Hematopoietic multipotent progenitor cell (in vitro differentiated cells): ENCODE results near the gene ACSL3. TPM values are rescaled to one million over a fixed set of nuclear protein-coding genes. Genes with fewer than 3 reads are reported as not detected.
"Not testable (repeated sequence)": the region's sequence is repeated elsewhere in the genome, so short reads cannot be mapped to it uniquely, and the experiment has no call there.

Source experiments
- DNase-seq, 3 donors: peaks; one replicate each; pipeline ENCODE4 v3.0.0-alpha.2; 2011 to 2015; ENCODE audit warnings: low read depth in 2 of 3, low spot score in 2 of 3
- total RNA-seq: library from RNA; depleted of rRNA; stranded (reverse); fragments of >200 nt; gene quantifications from one replicate; pipeline ENCODE4 v1.2.3, GENCODE V29; 2012

The ACSL3 gene
- 18.9 TPM for total RNA-seq

GRCh38 chr2:222860740-222861410 lies at the start of gene ACSL3:
Gene ACSL3 (plus strand): TSS chr2:222861036. CDS start chr2:222908773, 47,737 bp downstream.
- DNase-seq: peak; percentile 70 to 94 (median 91)

- no peak for DNase-seq
Measured at GRCh38 chr2:222811828-222812227, 49.0 kb upstream of the ACSL3 start.

DNA sequence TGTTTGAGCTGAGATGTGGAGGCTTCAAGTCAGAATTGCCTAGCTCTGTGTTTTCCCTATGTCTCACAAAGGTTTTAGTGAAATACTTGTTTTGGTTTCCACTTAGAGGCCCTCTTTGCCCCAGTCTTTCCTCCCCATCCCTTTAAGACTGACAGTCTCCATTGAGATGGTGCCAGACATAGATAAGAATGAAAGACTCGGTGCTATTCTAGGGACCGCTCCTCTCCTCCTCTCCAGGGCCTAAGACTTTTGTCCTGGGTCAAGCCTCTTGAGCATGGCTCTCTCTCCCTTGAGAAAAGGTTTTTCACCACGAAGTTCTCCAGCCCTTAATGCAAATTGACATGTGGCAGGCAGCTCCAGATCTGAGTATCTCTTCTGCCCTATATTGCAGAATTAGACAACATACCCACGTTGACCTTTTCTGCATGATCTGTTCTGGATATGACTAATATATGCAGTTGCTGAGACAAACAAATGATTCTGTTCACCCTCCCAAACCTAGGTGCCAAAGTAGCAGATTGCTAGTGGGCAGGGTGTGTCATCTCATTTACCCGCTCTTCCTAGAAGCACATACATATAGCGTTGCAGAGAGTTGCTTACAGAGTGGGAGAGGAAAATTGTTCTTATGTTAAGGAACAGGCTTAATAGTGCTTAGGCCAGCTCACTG lies 47.5 kb upstream of the ACSL3 start:
- DNase-seq: no peak

- DNase-seq: no peak
Measured at GRCh38 chr2:222819722-222820333, 41.0 kb upstream of the ACSL3 start.

DNA sequence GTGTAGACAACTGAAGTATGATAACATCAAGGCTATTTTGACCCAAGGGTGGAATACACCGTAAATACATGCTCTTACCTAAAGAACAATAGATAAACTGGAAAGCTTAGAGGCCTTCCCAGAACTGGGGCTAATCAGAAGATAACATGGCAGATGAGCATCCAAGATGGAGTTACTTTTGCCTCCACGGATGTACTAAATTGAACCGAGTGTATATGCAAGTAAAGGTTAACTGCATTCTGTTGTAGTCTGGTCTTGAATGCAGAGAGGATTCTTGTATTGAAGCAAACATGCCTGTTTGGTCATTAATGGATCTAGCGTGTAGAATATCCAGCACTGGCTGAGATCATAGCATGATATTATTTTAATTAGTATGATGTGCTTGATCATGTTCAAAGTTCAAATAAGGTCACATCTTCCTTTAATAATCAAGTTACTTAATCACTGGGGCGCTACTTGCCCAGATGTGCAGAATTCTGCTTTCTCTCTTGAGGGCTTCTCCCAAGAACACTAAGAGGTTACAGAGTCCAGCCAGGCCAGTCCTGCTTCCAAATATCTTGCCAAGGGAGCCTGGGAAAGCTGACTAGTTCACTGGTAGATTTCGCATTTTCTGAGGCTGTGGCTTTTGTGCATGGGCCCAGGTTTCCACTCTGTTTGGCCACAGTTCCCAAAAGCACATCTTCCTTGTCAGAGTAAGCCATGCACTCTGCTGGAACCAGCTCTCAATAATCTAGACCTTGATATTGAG lies 37.5 kb upstream of the ACSL3 start:
- DNase-seq: no peak

GRCh38 chr2:222825031-222825430 lies 35.8 kb upstream of the ACSL3 start:
- DNase-seq: no peak

DNA sequence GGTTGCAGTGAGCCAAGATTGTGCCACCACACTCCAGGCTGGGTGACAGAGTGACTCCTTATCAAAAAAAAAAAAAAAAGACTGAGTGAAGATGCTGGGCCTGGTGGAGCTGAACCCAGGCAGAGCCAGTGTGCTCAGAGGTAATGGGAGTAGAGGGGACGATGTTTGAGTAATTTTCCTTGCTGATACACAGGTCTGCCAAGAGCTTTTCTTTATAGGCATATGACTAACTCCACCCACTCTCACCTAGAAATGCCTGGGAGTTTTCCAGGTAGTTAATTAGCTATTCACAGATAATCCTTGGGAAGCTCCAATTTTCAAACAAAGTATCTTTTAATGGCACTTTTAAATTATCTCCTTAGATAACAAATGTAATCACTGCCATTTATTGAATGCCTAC lies 33.4 kb upstream of the ACSL3 start:
- no peak for DNase-seq

- DNase-seq: no peak
Measured at GRCh38 chr2:222828572-222828971, 32.3 kb upstream of the ACSL3 start.

- no peak for DNase-seq
Measured at GRCh38 chr2:222830164-222830563, 30.7 kb upstream of the ACSL3 start.

GRCh38 chr2:222833410-222833809 lies 27.4 kb upstream of the ACSL3 start:
- no peak for DNase-seq

DNA sequence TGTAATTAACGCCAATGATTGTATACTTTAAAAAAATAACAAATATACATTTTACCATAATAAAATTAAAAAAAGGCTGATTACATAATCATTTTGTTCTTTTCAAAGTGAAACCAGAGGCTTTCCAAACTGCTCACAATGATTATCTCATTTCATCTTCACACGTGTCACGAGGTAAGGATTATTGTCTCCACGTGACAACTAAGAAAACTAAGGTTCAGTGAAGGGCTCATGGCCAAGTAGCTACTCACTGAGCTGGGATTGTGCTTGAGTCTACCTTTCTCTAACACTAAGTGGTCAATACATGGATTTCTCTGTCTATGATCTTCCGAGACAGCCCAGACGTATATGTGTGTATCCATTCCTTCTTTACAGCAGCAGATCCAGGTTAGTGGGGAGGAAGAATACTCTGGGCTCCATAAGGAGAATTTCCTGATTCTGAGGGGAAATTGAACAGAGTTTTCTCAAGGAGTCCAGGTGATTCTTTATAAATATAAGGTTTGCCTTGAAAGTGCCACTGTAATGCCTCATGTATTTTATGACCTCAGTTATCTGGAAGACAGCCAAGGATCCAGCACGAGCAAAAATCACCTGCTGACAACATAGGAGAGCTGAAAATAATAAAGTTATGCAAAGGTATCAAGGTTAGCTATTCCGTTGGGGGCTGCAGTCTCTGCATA lies 25.6 kb upstream of the ACSL3 start:
- DNase-seq: no peak

DNA sequence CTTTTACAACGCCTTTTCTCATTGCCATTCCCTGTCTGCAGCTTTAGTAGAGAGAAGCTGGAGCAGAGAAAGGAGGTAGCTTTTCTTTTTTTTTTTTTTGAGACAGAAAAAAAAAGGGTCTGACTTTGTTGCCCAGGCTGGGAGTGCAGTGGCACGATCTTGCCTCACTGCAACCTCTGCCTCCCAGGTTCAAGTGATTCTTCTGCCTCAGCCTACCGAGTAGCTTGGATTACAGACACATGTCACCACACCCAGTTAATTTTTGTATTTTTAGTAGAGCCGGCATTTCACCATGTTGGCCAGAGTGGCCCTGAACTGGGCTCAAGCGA lies 25.0 kb upstream of the ACSL3 start:
- no peak for DNase-seq

DNA sequence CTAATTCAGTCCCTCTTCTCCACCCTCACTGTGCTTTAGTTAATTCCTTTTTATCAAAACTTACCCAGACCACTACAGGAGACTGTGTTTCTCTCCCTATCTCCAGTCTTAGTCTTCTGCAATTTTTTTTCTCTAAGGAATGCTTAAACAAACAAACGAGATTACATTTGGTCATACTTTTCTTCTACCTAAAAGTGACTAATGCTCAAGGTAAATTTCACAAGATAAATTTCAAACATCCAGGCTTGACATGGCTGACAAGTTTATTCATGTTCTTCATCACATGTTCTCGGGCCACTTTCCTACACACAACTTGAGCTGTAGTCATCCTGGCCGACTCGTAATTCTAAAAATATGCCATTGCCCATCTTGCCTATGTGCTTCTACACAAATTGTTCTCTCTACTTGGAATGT lies 23.2 kb upstream of the ACSL3 start:
- no peak for DNase-seq

- no peak for DNase-seq
Measured at GRCh38 chr2:222840060-222840802, 20.6 kb upstream of the ACSL3 start.

- DNase-seq: no peak
Measured at GRCh38 chr2:222842491-222843174, 18.2 kb upstream of the ACSL3 start.

- DNase-seq: no peak
Measured at GRCh38 chr2:222844323-222844722, 16.5 kb upstream of the ACSL3 start.

DNA sequence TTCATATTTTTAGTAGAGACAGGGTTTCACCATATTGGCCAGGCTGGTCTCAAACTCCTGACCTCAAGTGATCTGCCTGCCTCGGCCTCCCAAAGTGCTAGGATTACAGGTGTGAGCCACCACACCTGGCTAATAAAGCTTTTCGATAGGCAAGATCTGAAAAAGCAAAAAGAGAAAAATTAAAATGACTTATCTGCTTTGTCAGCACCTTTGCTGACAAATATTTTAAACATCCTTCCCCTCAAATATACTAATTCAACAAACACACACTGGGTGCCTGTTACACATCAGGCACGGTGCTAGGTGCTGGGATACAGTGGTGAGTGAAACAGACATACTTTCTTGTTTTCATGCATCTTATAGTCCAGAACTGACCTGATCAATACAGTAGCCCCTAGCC lies 15.5 kb upstream of the ACSL3 start:
- DNase-seq: not testable (repeated sequence)

GRCh38 chr2:222846003-222846402 lies 14.8 kb upstream of the ACSL3 start:
- no peak for DNase-seq

DNA sequence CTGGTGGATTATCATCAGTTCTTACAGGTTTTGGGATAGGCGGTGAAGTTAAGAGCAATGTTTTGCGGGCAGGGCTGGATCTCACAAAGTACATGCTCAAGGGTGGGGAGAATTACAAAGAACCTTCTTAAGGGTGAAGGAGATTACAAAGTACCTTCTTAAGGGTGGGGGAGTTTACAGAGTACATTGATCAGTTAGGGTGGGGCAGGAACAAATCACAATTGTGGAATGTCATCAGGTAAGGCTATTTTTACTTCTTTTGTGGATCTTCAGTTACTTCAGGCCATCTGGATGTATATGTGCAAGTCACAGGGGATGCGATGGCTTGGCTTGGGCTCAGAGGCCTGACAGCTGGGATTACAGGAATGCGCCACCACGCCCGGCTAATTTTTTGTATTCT lies 12.8 kb upstream of the ACSL3 start:
- DNase-seq: not testable (repeated sequence)

GRCh38 chr2:222848862-222849261 lies 12.0 kb upstream of the ACSL3 start:
- no peak for DNase-seq
